ENCODE results near the gene IHH.

GRCh38 chr2:219021591-219021990 lies 39.1 kb downstream of the IHH start:
- no peak for TF ChIP-seq CTCF (IDR thresholded peaks at IDR 0.05; ENCODE audit: insufficient read depth, low read length, poor library complexity, severe bottlenecking)
- TF ChIP-seq EZH2phosphoT487 (conservative IDR thresholded peaks at IDR 0.05; ENCODE audit: low read length), result no peak
